HepG2 (cell line): ENCODE data around the gene SDR42E2. TPM values are rescaled to one million over a fixed set of nuclear protein-coding genes. Genes with fewer than 3 reads are reported as not detected.

Experiments used
- DR1 ChIP-seq: sonication (generic); formaldehyde crosslinking; IDR thresholded peaks from 2 replicates; pipeline ENCODE4 v1.8.0; 2021; ENCODE audit warnings: mild to moderate bottlenecking, missing genetic modification reagents, inconsistent platforms
- HNRNPK ChIP-seq: fragments of 200-400 bp; formaldehyde crosslinking; IDR thresholded peaks from 2 replicates; pipeline ENCODE4 v1.6.1; 2018; ENCODE audit warnings: low read length, low read depth, moderate library complexity, mild to moderate bottlenecking; ENCODE audit not compliant: poor library complexity, severe bottlenecking
- HNRNPLL ChIP-seq: fragments of 200-400 bp; formaldehyde crosslinking; IDR thresholded peaks from 2 replicates; pipeline ENCODE4 v1.6.1; 2017; ENCODE audit warnings: mild to moderate bottlenecking, low read depth, low read length; ENCODE audit not compliant: poor library complexity, severe bottlenecking
- MED1 ChIP-seq: sonication (generic); formaldehyde crosslinking; IDR thresholded peaks from 2 replicates; pipeline ENCODE4 v1.4.0; 2020; ENCODE audit warnings: missing genetic modification reagents
- NFATC3 ChIP-seq: sonication (generic); formaldehyde crosslinking; IDR thresholded peaks from 2 replicates; pipeline ENCODE4 v1.5.1; 2020; ENCODE audit warnings: mild to moderate bottlenecking, missing genetic modification reagents
- PHB2 ChIP-seq: fragments of 450-650 bp; IDR thresholded peaks from 2 replicates; pipeline ENCODE4 v1.6.1; 2018; ENCODE audit not compliant: partially characterized antibody
- PRMT3 ChIP-seq: sonication (generic); formaldehyde crosslinking; IDR thresholded peaks from 2 replicates; pipeline ENCODE4 v1.8.1; 2022; ENCODE audit warnings: low read depth, mild to moderate bottlenecking, moderate library complexity, missing genetic modification reagents, borderline replicate concordance
- REXO4 ChIP-seq: sonication (generic); formaldehyde crosslinking; IDR thresholded peaks from 2 replicates; pipeline ENCODE4 v1.8.0; 2022; ENCODE audit warnings: missing genetic modification reagents, mild to moderate bottlenecking, borderline replicate concordance
- RFX1 ChIP-seq: fragments of 450-650 bp; IDR thresholded peaks from 2 replicates; pipeline ENCODE4 v1.6.1; 2017
- SKI ChIP-seq: fragments of 450-650 bp; IDR thresholded peaks from one replicate; pipeline ENCODE4 v1.6.1; 2018; ENCODE audit warnings: mild to moderate bottlenecking; ENCODE audit not compliant: partially characterized antibody
- SMARCE1 ChIP-seq: fragments of 450-650 bp; IDR thresholded peaks from 2 replicates; pipeline ENCODE4 v1.6.1; 2017; ENCODE audit warnings: borderline replicate concordance
- SOX6 ChIP-seq, 2 experiments: fragments of 450-650 bp in 1 of 2; sonication (generic) in 1 of 2; formaldehyde crosslinking in 1 of 2; IDR thresholded peaks; 2 replicates each; pipeline versions ENCODE4 v1.4.0 to v1.6.1; 2017 to 2020; ENCODE audit warnings: antibody characterized with exemption in 1 of 2, mild to moderate bottlenecking in 1 of 2, missing genetic modification reagents in 1 of 2
- TGIF2 ChIP-seq: IDR thresholded peaks from 2 replicates; pipeline ENCODE4 v1.6.1; 2016; ENCODE audit warnings: control low read depth, missing compliant biosample characterization
- U2AF2 ChIP-seq: fragments of 200-400 bp; formaldehyde crosslinking; IDR thresholded peaks from 2 replicates; pipeline ENCODE4 v1.6.1; 2017; ENCODE audit warnings: low read depth, mild to moderate bottlenecking, low read length
- ZBTB1 ChIP-seq: sonication (generic); formaldehyde crosslinking; IDR thresholded peaks from 2 replicates; pipeline ENCODE4 v1.4.0; 2020; ENCODE audit warnings: missing genetic modification reagents, borderline replicate concordance
- ZNF3 ChIP-seq: IDR thresholded peaks from 2 replicates; pipeline ENCODE4 v1.7.0; 2017; ENCODE audit warnings: inconsistent platforms
- ZNF878 ChIP-seq: sonication (generic); formaldehyde crosslinking; IDR thresholded peaks from 2 replicates; pipeline ENCODE4 v1.8.1; 2023; ENCODE audit warnings: mild to moderate bottlenecking, missing genetic modification reagents, moderate library complexity
- polyA plus RNA-seq, 8 experiments: library from polyadenylated mRNA; depleted of rRNA in 3 of 8; stranded (reverse) in 7 of 8; unstranded in 1 of 8; fragments of >200 nt; fragmentation: Illumina TruSeq in 4 of 8; extraction: Trizol in 4 of 8; gene quantifications; 2 replicates each; pipeline versions ENCODE4 v1.2.1 to v1.2.3, GENCODE V29; 2011 to 2016; ENCODE audit warnings: low read depth in 4 of 8, missing spikeins in 1 of 8, mixed read lengths in 1 of 8; ENCODE audit not compliant: insufficient read depth in 1 of 8
- total RNA-seq, 5 experiments: library from RNA; depleted of rRNA; stranded (reverse); fragments of >200 nt; fragmentation: Illumina TruSeq; extraction: Trizol; gene quantifications; 2 replicates each; pipeline ENCODE4 v1.2.3, GENCODE V29; 2016; ENCODE audit warnings: low read depth in 1 of 5
- TF ChIP-seq, protein P1 (sequence below): sonication (generic); formaldehyde crosslinking; IDR thresholded peaks from 2 replicates; pipeline ENCODE4 v1.5.0; 2020; ENCODE audit warnings: missing genetic modification reagents, mild to moderate bottlenecking, borderline replicate concordance
- TF ChIP-seq, protein P2 (sequence below): sonication (generic); formaldehyde crosslinking; IDR thresholded peaks from 2 replicates; pipeline ENCODE4 v1.4.0; 2020; ENCODE audit warnings: missing genetic modification reagents, borderline replicate concordance
- TF ChIP-seq, protein P3 (sequence below): fragments of 450-650 bp; IDR thresholded peaks from 2 replicates; pipeline ENCODE4 v1.6.1; 2016
- TF ChIP-seq, protein P4 (sequence below): sonication (generic); formaldehyde crosslinking; IDR thresholded peaks from 2 replicates; pipeline ENCODE4 v1.4.0; 2020; ENCODE audit warnings: mild to moderate bottlenecking, missing genetic modification reagents, borderline replicate concordance

Gene SDR42E2
- total and polyA plus RNA-seq, 2 of the 13 experiments (the other 11 are each of a cell fraction or from before 2014, with no cell fraction given): 0.05 to 0.11 TPM

DNA sequence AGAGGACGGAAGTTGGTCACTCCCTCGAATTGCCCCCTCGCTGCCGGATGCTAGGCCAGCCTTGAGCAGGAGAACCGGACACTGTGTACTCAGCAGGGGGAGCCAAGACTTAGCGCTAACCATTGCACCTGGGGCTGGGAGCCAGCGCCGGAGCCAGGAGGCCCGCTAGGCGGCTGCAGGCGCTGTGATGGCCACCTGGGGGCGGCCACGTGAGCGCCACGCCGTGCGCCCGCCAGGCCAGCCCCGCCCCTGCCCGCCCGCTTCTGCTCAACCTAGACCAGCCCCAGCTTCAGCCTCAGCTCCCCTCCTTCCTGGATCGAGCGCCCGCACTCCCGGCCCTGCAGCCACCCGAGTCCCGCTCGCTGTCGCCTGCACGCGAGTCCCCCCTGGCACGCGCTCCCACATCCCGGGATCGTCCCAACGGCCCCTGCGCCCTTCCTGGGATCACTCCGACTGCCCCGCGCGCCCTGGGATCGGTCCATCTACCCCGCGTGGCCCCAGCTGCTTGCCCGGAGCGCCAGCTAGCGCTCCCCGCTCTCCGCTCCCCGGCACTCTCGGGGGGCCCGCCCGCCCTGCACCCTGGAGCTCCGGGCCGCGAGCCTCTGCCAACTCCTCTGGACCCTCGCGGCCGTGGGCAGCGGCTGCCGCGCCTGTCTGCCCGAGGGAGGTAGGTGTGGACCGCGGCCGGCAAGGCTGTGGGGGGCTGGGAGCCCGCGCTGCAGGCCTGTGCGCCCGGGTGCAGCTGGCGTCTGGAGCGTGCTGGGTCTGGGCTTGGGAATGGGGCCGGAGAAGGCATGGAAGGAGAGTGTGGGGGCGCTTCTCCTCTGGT is 43.9 kb downstream of the SDR42E2 start, which contains the start of gene EEF2K (continued):
- TF ChIP-seq, protein P1, sequence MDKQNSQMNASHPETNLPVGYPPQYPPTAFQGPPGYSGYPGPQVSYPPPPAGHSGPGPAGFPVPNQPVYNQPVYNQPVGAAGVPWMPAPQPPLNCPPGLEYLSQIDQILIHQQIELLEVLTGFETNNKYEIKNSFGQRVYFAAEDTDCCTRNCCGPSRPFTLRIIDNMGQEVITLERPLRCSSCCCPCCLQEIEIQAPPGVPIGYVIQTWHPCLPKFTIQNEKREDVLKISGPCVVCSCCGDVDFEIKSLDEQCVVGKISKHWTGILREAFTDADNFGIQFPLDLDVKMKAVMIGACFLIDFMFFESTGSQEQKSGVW (CRISPR knock-in tag): no peak
- TF ChIP-seq, protein P2, sequence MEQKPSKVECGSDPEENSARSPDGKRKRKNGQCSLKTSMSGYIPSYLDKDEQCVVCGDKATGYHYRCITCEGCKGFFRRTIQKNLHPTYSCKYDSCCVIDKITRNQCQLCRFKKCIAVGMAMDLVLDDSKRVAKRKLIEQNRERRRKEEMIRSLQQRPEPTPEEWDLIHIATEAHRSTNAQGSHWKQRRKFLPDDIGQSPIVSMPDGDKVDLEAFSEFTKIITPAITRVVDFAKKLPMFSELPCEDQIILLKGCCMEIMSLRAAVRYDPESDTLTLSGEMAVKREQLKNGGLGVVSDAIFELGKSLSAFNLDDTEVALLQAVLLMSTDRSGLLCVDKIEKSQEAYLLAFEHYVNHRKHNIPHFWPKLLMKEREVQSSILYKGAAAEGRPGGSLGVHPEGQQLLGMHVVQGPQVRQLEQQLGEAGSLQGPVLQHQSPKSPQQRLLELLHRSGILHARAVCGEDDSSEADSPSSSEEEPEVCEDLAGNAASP (CRISPR knock-in tag): peak; percentile 75
- TF ChIP-seq RFX1: no peak
- 0 out of 2 replicates have a peak, but pooled peaks have one; percentile 36 for TF ChIP-seq ZBTB1 (CRISPR knock-in tag)
- TF ChIP-seq ZNF3 (CRISPR knock-in tag): 0 out of 2 replicates have a peak, but pooled peaks have one; percentile 20
- 0 out of 2 replicates have a peak, but pooled peaks have one; percentile 36 for TF ChIP-seq U2AF2
- peak; percentile 84 for TF ChIP-seq HNRNPK
- no peak for TF ChIP-seq SOX6 (IDR thresholded peaks at IDR 0.05)
- peak; percentile 82 for TF ChIP-seq SOX6 (CRISPR knock-in tag; IDR thresholded peaks at IDR 0.05)
- TF ChIP-seq DR1 (CRISPR knock-in tag): peak; percentile 41; the same call in 1 of the 2 replicates
- no peak for TF ChIP-seq SMARCE1
- TF ChIP-seq REXO4 (CRISPR knock-in tag): no peak
- TF ChIP-seq TGIF2: peak; percentile 96
- TF ChIP-seq HNRNPLL: peak; percentile 72
- TF ChIP-seq, protein P3, sequence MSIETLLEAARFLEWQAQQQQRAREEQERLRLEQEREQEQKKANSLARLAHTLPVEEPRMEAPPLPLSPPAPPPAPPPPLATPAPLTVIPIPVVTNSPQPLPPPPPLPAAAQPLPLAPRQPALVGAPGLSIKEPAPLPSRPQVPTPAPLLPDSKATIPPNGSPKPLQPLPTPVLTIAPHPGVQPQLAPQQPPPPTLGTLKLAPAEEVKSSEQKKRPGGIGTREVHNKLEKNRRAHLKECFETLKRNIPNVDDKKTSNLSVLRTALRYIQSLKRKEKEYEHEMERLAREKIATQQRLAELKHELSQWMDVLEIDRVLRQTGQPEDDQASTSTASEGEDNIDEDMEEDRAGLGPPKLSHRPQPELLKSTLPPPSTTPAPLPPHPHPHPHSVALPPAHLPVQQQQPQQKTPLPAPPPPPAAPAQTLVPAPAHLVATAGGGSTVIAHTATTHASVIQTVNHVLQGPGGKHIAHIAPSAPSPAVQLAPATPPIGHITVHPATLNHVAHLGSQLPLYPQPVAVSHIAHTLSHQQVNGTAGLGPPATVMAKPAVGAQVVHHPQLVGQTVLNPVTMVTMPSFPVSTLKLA: peak; percentile 78
- TF ChIP-seq SKI: peak; percentile 62
- TF ChIP-seq, protein P4, sequence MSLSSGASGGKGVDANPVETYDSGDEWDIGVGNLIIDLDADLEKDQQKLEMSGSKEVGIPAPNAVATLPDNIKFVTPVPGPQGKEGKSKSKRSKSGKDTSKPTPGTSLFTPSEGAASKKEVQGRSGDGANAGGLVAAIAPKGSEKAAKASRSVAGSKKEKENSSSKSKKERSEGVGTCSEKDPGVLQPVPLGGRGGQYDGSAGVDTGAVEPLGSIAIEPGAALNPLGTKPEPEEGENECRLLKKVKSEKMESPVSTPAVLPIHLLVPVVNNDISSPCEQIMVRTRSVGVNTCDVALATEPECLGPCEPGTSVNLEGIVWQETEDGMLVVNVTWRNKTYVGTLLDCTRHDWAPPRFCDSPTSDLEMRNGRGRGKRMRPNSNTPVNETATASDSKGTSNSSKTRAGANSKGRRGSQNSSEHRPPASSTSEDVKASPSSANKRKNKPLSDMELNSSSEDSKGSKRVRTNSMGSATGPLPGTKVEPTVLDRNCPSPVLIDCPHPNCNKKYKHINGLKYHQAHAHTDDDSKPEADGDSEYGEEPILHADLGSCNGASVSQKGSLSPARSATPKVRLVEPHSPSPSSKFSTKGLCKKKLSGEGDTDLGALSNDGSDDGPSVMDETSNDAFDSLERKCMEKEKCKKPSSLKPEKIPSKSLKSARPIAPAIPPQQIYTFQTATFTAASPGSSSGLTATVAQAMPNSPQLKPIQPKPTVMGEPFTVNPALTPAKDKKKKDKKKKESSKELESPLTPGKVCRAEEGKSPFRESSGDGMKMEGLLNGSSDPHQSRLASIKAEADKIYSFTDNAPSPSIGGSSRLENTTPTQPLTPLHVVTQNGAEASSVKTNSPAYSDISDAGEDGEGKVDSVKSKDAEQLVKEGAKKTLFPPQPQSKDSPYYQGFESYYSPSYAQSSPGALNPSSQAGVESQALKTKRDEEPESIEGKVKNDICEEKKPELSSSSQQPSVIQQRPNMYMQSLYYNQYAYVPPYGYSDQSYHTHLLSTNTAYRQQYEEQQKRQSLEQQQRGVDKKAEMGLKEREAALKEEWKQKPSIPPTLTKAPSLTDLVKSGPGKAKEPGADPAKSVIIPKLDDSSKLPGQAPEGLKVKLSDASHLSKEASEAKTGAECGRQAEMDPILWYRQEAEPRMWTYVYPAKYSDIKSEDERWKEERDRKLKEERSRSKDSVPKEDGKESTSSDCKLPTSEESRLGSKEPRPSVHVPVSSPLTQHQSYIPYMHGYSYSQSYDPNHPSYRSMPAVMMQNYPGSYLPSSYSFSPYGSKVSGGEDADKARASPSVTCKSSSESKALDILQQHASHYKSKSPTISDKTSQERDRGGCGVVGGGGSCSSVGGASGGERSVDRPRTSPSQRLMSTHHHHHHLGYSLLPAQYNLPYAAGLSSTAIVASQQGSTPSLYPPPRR: peak; percentile 84
- peak; percentile 99 for TF ChIP-seq PRMT3 (CRISPR knock-in tag)
- TF ChIP-seq ZNF878 (CRISPR knock-in tag): peak; percentile 99
- no peak for TF ChIP-seq PHB2
- TF ChIP-seq NFATC3 (CRISPR knock-in tag): no peak; the same call in 1 of the 2 replicates
- peak; percentile 94 for TF ChIP-seq MED1 (CRISPR knock-in tag)
